ENCODE data around the gene ADAM22. TPM values are rescaled to one million over a fixed set of nuclear protein-coding genes. Genes with fewer than 3 reads are reported as not detected.

ADAM22 gene
- total RNA-seq, 1 experiment from 2014 or later: 7.1 TPM

DNA sequence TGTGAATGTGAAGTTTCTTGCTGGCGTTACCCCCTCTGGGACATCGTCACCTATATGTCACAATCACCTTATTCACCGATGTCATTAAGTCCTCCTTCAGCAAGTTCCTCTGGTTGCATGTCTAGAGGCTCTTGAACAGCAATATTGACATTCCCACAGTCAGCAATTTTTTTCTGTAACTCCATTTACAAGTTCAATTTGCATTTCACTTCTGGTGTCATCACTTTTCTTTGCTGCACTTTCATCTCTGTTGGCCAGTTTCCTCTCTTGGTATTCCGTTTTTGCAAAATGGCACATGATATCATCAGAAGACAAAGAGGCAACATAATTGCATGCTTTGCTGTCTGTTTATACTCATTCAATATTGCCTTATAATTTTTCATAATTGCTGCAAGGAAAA lies 216.0 kb downstream of the ADAM22 start:
- Histone ChIP-seq H3K4me1 (ENCODE audit: insufficient read depth, low read length, poor library complexity, severe bottlenecking) (no peaks in the 10 kb centered on the region), H3K4me3 (ENCODE audit: low read depth, low read length, poor library complexity, severe bottlenecking) (no peak overlapping the region), H3K9me3 (ENCODE audit: low read depth, low read length, poor library complexity, severe bottlenecking) (no peaks in the 10 kb centered on the region), H3K27ac (ENCODE audit: low read depth, low read length, poor library complexity, severe bottlenecking) (no peak overlapping the region), H3K36me3 (ENCODE audit: insufficient read depth, low read length, poor library complexity, severe bottlenecking) (no peaks in the 10 kb centered on the region), H3K27me3 (replicated peaks; ENCODE audit: insufficient read depth, low read depth, low read length, poor library complexity) (no peaks in the 10 kb centered on the region)
- intact Hi-C loops (cut with micrococcal nuclease; ENCODE audit: unreplicated experiment): no loop called here
- BruUV-seq (replicated peaks): no TSS peak
- no peak for DNase-seq (ENCODE audit: low spot score)
- TF ChIP-seq EZH2 (IDR thresholded peaks at IDR 0.05; ENCODE audit: borderline replicate concordance, low read depth, low read length, poor library complexity, severe bottlenecking): no peak
- TF ChIP-seq, protein P1, sequence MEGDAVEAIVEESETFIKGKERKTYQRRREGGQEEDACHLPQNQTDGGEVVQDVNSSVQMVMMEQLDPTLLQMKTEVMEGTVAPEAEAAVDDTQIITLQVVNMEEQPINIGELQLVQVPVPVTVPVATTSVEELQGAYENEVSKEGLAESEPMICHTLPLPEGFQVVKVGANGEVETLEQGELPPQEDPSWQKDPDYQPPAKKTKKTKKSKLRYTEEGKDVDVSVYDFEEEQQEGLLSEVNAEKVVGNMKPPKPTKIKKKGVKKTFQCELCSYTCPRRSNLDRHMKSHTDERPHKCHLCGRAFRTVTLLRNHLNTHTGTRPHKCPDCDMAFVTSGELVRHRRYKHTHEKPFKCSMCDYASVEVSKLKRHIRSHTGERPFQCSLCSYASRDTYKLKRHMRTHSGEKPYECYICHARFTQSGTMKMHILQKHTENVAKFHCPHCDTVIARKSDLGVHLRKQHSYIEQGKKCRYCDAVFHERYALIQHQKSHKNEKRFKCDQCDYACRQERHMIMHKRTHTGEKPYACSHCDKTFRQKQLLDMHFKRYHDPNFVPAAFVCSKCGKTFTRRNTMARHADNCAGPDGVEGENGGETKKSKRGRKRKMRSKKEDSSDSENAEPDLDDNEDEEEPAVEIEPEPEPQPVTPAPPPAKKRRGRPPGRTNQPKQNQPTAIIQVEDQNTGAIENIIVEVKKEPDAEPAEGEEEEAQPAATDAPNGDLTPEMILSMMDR (conservative IDR thresholded peaks at IDR 0.05; ENCODE audit: low read depth, low read length): no peak
- CTCF ChIA-PET: no interaction called here
- POLR2A ChIA-PET (ENCODE audit: low non-redundant PET): no interaction called here

GRCh38 chr7:88151119-88151790 lies 217.2 kb downstream of the ADAM22 start:
- no peaks in the 10 kb centered on the region for H3K27me3 ChIP-seq (replicated peaks; ENCODE audit: insufficient read depth, low read depth, low read length, poor library complexity)
- DNase-seq (ENCODE audit: low spot score): no peak
- POLR2A ChIA-PET (ENCODE audit: low non-redundant PET): no interaction called here
- H3K27ac ChIP-seq (ENCODE audit: low read depth, low read length, poor library complexity, severe bottlenecking): no peak overlapping the region
- no TSS peak for BruUV-seq (replicated peaks)
- H3K4me3 ChIP-seq (ENCODE audit: low read depth, low read length, poor library complexity, severe bottlenecking): no peak overlapping the region
- CTCF ChIA-PET: no interaction called here
- TF ChIP-seq, protein P1 (conservative IDR thresholded peaks at IDR 0.05; ENCODE audit: low read depth, low read length): no peak
- no peak for TF ChIP-seq EZH2 (IDR thresholded peaks at IDR 0.05; ENCODE audit: borderline replicate concordance, low read depth, low read length, poor library complexity, severe bottlenecking)
- no peaks in the 10 kb centered on the region for H3K9me3 ChIP-seq (ENCODE audit: low read depth, low read length, poor library complexity, severe bottlenecking)
- no peaks in the 10 kb centered on the region for H3K36me3 ChIP-seq (ENCODE audit: insufficient read depth, low read length, poor library complexity, severe bottlenecking)
- intact Hi-C loops (cut with micrococcal nuclease; ENCODE audit: unreplicated experiment): no loop called here
- H3K4me1 ChIP-seq (ENCODE audit: insufficient read depth, low read length, poor library complexity, severe bottlenecking): no peaks in the 10 kb centered on the region

DNA sequence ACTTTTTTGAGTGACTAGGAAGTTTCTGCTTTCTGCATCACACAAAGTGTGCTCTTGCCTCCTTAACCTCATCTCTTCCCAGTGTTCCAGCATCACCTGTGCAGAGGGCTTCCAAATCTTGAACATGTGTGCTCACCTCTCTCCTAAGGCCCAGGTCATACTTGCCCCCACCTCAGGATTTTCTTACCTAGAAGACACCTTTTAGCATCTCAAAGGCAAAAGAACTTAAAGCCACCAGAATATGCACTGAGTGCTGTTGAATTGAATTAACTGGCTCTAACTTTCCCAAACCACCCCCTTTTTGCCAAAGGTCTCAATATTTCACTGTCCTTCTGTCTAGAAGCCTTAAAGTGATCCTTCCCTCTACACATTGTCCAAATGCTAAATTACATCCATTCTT lies 219.3 kb downstream of the ADAM22 start:
- CTCF ChIA-PET: no interaction called here
- intact Hi-C loops (cut with micrococcal nuclease; ENCODE audit: unreplicated experiment): no loop called here

More for the DNA sequence above, 219.3 kb downstream of the ADAM22 start:
- TF ChIP-seq EZH2 (IDR thresholded peaks at IDR 0.05; ENCODE audit: borderline replicate concordance, low read depth, low read length, poor library complexity, severe bottlenecking): no peak
- TF ChIP-seq, protein P1 (conservative IDR thresholded peaks at IDR 0.05; ENCODE audit: low read depth, low read length): no peak
- no peak for DNase-seq (ENCODE audit: low spot score)
- no TSS peak for BruUV-seq (replicated peaks)
- Histone ChIP-seq H3K27ac (ENCODE audit: low read depth, low read length, poor library complexity, severe bottlenecking) (no peak overlapping the region), H3K27me3 (replicated peaks; ENCODE audit: insufficient read depth, low read depth, low read length, poor library complexity) (no peaks in the 10 kb centered on the region), H3K36me3 (ENCODE audit: insufficient read depth, low read length, poor library complexity, severe bottlenecking) (no peaks in the 10 kb centered on the region), H3K9me3 (ENCODE audit: low read depth, low read length, poor library complexity, severe bottlenecking) (no peaks in the 10 kb centered on the region), H3K4me1 (ENCODE audit: insufficient read depth, low read length, poor library complexity, severe bottlenecking) (no peaks in the 10 kb centered on the region), H3K4me3 (ENCODE audit: low read depth, low read length, poor library complexity, severe bottlenecking) (no peak overlapping the region)
- POLR2A ChIA-PET (ENCODE audit: low non-redundant PET): no interaction called here

Data from A673 (cell line).